ENCODE data around the gene PHAX.
"Not testable (repeated sequence)": the region's sequence is repeated elsewhere in the genome, so short reads cannot be mapped to it uniquely, and the experiment has no call there.

The PHAX gene, protein sequence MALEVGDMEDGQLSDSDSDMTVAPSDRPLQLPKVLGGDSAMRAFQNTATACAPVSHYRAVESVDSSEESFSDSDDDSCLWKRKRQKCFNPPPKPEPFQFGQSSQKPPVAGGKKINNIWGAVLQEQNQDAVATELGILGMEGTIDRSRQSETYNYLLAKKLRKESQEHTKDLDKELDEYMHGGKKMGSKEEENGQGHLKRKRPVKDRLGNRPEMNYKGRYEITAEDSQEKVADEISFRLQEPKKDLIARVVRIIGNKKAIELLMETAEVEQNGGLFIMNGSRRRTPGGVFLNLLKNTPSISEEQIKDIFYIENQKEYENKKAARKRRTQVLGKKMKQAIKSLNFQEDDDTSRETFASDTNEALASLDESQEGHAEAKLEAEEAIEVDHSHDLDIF

DNA sequence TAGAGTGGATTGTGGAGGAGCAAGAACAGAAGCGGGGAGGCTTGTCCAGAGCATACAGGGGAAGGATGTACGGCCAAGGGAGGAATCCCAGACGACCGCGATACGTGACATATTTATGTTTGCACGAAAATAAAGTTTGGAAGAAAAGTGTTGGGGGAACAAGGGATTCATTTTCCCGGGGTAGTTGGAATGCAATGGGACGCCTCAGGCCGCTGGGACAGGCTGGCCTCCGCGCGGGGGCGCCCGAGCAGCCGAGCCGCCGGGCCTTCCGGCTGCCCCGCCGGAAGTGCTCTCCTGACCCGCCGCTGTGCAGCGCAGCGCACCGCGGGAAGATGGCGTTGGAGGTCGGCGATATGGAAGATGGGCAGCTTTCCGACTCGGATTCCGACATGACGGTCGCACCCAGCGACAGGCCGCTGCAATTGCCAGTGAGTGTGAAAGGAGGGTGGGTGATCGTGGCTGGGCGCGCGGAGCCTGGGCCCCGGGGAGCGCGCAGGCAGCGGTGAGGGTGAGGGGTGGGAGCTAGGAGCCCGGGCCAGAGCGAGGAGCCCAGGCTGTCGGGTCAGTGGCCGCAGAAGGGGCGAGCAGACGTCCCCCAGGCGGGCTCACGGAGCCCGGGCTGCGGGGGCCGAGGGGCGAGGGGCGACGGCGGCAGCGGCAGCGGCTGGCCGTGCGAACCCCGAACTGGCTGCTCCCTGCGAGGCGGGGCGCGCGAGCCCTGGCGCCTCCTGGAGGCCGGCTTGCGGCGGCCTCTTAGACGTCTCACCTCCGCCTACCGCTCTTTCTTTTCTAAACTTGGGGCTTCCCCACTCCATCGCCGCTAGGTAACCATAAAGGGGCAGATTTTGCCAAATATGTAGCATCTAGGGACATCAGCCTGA lies at the start of gene PHAX:
TSS of gene PHAX (plus strand) at position 317 of the 881 bp plus-strand sequence. CDS start at position 333, 16 bp downstream.
- DNase-seq (ENCODE audit: low read depth in 2 of 2) = peak; percentile 64 to 71

DNA sequence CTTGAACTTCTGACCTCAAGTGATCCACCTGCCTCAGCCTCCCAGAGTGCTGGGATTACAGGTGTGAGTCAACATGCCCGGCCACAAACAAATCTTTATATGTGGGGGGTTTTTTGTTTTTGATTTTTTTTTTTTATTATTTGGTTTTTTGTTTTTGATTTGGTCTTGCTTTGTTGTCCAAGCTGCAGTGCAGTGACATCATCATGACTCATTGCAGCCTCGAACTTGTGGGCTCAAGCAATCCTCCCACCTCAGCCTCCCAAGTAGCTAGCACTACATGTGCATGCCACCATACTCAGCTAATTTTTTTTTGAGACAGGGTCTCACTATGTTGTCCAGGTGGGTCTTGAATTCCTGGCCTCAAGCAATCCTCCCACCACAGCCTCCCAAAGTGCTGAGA lies 48.1 kb upstream of the PHAX start:
- DNase-seq (ENCODE audit: low read depth in 2 of 2) = no peak

DNA sequence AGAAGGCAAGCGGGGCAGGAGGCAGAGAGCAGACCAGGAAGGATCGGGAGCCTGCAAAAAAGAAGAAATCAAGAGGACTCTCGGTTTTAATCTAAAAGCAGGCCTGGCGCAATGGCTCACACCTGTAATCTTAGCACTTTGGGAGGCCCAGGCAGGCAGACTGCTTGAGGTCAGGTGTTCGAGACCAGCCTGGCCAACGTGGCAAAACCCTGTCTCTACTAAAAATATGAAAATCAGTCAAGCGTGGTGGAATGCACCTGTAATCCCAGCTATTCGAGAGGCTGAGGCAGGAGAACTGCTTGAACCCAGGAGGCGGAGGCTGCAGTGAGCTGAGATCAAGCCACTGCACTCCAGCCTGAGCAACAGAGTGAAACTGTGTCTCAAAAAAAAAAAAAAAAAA lies 45.6 kb upstream of the PHAX start:
- not testable (repeated sequence) for DNase-seq (ENCODE audit: low read depth in 2 of 2)

DNA sequence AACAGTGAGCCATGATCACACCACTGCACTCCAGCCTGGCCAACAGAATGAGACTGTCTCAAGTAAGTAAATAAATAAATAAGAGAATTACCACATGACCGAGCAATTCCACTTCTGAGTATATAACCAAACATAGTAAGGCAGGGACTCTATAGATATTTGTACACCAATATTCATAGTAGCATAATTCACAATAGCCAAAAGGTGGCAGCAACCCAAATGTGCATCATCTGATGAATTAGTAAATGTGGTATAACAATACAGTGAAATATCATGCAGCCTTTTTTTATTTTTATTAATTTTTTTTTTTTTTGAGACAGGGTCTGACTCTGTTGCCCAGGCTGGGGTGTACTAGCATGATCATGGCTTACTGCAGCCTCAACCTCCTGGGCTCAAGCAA lies 38.8 kb upstream of the PHAX start:
- no peak for DNase-seq (ENCODE audit: low read depth in 2 of 2)

DNA sequence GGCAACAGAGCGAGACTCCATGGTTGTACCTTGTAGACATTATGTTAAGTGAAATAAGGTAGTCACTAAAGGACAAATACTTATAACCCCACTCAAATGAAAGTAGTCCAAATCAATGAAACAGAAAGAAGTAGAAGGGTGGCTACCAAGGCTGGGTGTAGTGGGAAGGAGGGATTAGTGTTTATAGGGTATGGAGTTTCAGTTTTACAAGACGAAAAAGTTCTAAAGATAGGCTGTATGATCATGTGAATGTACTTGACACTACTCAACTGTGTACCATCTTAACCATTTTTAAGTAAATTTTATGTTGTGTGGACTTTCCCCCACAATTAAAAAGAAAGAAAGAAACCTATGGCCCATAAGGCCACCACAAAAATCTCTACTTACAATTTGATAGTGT lies 37.9 kb upstream of the PHAX start:
- no peak for DNase-seq (ENCODE audit: low read depth in 2 of 2)

DNA sequence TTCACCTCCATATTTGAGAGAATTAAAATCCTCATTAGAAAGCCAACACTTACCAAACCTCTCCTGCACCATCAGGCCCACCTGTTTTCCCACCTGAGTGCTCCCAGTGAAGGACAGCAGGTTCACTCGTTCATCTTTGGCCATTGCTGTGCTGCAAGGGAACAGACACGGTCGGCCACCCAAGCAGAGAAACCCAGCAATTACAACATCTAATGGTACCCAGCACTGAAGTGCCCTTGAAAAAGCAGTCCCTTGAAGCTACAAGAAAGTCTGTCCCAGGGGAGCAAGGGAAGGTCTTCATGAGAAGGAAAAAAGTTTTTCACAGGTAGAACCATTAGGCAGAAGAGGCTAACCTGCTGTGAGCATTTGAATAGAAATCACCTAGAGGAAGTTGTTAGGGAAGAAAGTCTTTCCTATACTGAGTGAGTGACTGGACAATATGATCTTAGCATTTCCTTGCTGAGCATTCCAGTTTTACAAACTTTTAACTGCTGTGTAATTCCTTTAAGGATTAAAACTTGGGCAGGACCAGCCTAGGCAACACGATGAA lies 32.5 kb upstream of the PHAX start:
- DNase-seq (ENCODE audit: low read depth in 2 of 2) = no peak

DNA sequence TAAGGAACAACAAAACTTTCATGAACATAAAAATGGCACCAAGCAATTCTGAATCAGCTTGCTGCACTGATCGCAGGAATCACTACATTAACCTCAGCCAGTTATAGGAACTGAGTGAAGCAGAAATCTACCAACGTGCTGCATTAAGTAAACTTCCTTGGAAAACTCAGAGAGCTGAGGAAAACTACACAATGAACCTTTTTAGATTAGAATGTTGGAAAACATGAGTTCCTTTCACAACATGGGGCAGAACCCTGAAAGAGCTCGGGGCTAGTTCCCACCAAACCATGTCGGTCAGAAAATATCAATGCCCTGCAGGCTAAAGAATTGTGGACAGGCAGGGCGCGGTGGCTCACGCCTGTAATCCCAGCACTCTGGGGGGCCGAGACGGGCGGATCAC lies 25.1 kb upstream of the PHAX start:
- no peak for DNase-seq (ENCODE audit: low read depth in 2 of 2)

DNA sequence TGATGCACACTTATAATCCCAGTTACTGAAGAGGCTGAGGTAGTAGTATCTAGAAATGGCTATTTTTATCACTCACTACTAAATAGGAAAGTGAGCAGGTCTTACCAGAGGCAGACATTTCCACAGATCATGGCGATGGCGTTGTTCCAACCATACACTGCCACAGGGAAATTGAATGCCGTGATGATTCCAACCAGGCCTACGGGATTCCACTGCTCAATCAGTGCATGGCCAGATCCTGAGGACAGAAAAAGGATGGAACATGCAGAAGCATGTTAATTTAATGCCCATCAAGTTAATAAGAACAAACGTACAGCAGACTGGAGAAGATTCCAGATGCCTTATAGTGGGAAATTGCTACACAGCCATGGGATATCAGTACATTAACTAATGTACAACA lies 23.8 kb upstream of the PHAX start:
- DNase-seq (ENCODE audit: low read depth in 2 of 2) = no peak

DNA sequence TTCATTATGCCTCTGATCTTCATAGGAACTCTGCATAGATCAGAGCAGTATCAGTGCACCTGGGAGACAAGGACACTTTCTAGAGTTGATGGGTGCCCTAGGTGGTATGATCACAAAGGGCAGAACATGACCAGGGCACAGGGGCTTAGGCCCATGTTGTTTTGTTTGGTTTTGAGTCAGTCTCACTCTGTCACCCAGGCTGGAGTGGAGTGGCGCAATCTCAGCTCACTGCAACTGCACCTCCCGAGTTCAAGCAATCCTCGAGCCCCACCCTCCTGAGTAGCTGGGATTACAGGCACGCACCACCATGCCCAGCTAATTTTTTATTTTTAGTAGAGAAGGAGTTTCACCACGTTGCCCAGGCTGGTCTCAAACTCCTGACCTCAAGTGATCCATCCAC lies 23.3 kb upstream of the PHAX start:
- DNase-seq (ENCODE audit: low read depth in 2 of 2) = no peak

DNA sequence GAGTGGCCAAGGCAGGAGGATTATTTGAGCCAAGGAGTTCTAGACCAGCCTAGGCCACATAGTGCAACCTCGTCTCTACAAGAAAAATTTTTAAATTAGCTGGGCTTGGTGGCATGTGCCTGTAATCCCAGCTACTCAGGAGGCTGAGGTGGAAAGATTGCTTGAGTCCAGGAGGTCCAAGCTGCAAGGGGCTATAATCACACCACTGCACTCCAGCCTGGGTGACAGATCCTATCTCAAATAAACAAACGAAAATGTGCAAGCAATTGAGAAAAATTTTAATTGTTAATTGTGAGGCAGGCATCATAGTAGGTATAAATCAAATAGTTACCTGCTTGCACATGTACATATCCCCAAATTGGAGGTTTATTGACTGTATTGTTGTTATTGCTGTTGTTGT lies 21.0 kb upstream of the PHAX start:
- DNase-seq (ENCODE audit: low read depth in 2 of 2) = no peak

DNA sequence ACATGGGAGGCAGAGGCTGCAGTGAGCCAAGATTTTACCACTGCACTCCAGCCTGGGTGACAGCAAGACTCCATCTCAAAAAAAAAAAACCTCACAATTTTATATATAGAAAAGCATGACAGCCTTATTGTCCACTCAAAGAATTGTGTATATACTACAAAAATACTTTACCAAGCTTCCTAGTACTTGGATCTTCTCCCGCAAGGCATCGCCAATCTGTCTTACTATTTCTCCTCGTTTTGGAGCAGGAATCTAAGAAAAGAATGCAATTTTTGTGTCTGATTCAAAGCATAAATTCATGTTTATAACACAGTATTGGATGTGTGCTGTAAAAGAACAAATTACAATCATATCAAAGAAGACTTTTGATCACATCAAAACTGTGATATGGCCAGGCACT lies 17.0 kb upstream of the PHAX start:
- DNase-seq (ENCODE audit: low read depth in 2 of 2) = no peak

DNA sequence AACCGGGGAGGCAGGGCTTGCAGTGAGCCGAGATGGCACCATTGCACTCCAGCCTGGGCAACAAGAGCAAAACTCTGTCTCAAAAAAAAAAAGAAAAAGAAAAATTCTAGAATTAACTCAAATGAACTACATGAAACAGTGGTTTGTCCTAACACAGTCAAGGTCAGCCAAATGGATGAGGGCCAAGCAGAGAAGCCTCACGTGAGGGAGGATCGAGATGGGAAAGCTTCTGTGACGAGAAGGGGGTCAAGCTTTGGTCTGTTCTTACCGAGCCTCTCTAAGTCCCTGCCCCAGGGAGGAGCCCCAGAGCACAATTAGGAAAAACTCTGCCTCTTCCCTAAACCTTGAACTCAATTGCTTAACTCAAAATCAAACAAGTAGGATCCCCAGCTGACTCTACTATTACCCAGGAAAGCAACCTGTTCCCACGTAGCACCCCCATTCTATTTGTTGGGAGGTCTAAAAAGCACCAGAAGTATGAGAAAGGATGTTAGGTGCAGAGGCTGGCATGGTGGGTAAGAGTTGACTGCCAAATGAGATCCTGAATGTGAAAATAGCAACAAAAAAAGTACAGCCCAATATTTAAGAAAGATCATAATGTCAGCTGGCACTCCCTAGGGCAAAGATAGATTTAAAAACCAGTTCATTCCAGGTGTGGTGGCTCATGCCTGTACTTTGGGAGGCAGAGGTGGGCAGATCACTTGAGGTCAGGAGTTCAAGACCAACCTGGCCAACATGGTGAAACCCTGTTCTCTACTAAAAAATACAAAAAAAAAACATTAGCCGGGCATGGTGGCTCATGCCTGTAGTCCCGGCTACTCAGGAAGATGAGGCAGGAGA lies 13.0 kb upstream of the PHAX start:
- DNase-seq (ENCODE audit: low read depth in 2 of 2) = no peak

DNA sequence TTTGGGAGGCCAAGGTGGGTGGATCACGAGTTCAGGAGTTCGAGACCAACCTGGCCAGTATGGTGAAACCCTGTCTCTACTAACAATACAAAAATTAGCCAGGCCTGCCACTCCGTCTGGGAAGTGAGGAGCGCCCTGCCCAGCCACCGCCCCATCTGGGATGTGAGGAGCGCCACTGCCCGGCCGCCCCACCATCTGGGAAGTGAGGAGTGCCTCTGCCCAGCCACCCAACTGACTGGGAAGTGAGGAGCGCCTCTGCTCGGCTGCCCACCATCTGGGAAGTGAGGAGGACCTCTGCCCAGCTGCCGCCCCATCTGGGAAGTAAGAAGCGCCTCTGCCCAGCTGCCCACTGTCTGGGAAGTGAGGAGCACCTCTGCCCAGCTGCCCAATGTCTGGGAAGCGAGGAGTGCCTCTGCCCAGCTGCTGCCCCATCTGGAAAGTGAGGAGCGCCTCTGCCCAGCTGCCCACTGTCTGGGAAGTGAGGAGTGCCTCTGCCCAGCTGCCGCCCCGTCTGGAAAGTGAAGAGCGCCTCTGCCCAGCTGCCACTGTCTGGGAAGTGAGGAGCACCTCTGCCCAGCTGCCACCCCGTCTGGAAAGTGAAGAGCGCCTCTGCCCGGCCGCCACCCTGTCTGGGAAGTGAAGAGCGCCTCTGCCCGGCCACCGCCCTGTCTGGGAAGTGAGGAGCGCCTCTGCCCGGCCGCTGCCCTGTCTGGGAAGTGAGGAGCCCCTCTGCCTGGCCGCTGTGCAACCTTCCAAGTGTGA lies 11.0 kb upstream of the PHAX start:
- no peak for DNase-seq (ENCODE audit: low read depth in 2 of 2)

DNA sequence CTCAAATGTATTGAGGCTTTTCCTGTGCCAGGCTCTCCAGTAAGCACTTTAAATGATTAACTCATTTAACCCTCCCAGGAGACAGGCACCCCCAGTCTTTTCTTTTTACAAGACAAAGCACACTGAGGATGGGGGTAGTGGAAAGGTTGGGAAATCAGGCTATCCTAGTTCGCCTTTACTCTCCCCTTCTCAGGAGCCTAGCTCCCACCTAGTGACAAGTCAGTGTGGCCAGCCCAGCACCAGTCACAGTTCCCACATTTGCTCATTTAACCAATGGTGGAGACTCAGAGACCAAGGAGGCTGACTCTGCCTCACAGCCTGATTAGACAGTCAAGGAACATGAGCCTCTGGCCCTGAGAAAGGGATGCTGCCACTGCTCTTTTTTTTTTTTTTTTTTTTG lies 9.2 kb upstream of the PHAX start:
- no peak for DNase-seq (ENCODE audit: low read depth in 2 of 2)

DNA sequence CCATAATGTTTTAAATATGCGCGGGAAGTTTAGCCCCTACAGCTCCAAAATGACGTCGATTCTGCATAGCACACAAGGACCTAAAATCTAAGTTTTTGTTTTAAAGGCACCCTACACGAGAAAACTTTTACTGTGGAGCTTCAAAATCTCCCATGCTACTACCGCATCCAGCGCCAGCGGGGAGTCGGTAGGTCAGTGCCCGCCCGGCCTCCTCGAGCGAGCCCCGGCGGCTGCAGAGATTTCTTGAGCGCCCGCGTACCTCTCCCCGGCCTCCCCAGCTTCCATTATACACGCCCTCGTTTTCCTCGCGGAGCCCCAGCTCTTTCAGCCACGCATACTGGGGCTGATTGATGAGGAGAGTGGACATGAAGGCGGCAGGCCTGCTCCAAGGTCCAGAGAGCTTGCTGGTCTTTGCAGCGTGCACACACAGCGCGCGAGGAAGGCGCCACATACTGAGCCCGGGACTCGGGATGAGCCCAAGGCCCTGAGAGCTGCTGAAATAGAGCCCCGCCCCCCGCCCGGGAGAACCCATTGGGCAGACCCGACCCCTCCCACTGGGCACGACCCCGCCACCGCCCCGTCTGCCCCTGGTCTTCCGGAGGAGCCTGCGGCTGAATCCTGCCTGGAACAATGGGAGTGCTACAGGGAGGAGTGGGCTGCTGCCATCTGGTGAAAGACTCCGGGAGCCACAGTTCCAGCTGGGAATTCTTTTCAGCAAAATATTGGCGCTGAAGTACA lies 5.8 kb upstream of the PHAX start, which contains the start of gene ALDH7A1:
TSS of gene ALDH7A1 (minus strand) at position 472 of the 738 bp plus-strand sequence. CDS start at position 451, 21 bp downstream.
- peak; percentile 37 to 39 for DNase-seq (ENCODE audit: low read depth in 2 of 2)

DNA sequence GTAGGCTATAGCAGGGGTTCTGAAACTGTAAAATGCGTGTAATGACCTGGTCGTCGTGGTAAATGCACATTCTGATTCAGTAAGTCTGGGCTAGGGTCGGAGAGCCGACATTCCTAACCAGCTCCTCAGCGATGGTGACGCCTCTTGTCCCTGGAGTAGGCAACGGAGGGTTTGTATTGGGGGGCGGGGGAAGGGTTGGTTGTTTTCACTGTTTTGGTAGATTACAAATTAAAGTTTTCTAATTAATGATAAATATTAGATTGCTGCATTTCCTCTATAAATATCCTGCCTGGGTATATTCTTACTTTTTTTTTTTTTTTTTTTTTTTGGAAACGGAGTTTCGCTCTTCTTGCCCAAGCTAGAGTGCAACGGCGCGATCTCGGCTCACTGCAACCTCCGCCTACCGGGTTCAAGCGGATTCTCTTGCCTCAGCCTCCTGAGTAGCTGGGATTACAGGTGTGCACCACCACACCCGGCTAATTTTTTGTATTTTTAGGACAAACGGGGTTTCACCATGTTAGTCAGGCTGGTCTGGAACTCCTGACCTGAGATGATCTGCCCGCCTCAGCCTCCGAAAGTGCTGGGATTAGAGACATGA lies 5.2 kb upstream of the PHAX start:
- no peak for DNase-seq (ENCODE audit: low read depth in 2 of 2)

DNA sequence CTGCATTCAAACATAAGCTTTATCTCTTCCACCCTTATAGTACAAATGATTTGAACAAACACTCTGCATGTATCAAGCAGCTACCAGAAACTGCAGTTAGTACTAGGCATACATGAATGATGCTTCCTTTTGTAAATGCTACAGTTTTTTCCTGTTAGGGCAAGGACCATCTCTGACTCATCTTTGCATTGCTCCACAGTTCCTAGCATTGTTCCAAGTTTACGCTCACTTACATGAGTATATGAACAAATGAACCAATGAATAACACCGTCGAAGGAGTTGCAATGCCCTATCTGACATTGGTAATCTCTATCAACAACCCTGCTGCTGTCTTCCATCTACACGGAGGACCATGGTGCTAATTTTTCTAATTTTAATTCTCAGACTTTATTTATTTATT lies 3.6 kb upstream of the PHAX start:
- DNase-seq (ENCODE audit: low read depth in 2 of 2) = no peak

DNA sequence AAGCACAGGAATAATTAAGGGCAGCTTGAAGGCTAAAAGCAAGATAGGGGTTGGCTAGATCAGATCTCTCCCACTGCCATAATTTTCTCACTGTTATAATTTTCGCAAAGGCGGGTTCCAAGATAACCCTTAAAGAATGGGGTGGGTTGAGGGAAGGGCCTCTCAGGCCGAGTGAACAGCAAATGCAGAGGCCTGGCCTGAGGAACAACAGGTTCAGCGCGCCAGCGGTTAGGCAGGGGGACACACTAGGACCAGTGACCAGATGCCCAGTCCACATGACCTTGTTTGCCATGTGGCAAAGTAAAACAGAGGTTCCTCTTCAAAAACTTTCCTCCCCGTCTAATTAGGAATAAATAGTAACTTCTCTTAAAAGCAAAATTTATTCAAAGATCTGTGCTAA lies 1.2 kb upstream of the PHAX start:
- no peak for DNase-seq (ENCODE audit: low read depth in 2 of 2)

DNA sequence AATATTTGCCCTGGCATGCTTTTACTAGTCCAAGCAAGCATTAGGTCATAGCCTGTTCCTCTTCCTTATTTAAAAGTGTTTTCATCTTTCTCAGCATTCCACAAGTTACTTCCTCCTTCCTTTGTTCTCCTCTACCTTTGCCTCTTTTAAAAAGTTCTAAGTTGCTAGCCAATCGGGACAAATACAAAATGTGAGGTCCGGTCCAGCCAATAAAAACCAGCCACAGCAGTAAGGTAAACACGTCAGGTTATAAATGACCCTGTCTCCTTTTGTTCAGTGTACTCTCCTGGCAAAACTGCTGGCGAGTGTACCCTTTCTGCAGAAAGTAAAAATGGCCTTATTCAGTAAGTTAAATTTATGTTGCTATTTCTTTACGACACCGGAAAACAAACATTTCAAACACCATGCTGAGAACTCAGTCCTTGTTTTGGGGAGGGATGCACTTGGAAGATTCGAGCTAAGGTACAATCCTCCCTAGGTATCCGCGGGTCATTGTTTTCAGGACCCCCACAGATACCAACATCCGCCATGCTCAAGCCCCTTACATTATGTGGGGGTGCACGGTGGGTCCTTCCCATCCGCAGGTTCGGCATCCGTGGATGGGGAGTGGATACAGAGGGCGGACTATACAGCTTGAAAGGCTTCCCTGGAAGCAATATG lies 646 bp upstream of the PHAX start:
- DNase-seq (ENCODE audit: low read depth in 2 of 2) = not testable (repeated sequence)
